BE2C (cell line): ENCODE measurements around the gene ME3.

ENCODE experiments used
- DNase-seq: peaks from one replicate; pipeline ENCODE4 v3.0.0-alpha.2; 2020
- H3K27me3 ChIP-seq: fragments of 250-450 bp; sonication (Bioruptor Pico); 2 replicates; pipeline ENCODE4 v1.5.1; 2020; ENCODE audit warnings: mild to moderate bottlenecking
- H3K36me3 ChIP-seq: fragments of 250-450 bp; sonication (Bioruptor Pico); 2 replicates; pipeline ENCODE4 v1.5.1; 2020; ENCODE audit warnings: mild to moderate bottlenecking
- H3K4me1 ChIP-seq: fragments of 250-450 bp; sonication (Bioruptor Pico); 2 replicates; pipeline ENCODE4 v1.5.1; 2020
- H3K4me3 ChIP-seq: 2 replicates; pipeline ENCODE4 v1.5.1; 2011; ENCODE audit warnings: low read depth, low read length
- H3K9me3 ChIP-seq: fragments of 250-450 bp; sonication (Bioruptor Pico); 2 replicates; pipeline ENCODE4 v1.5.1; 2020
- CTCF ChIP-seq: IDR thresholded peaks from 2 replicates; pipeline ENCODE4 v1.5.1; 2012; ENCODE audit warnings: mild to moderate bottlenecking, low read depth, low read length

The ME3 gene

GRCh38 chr11:86588566-86589090 lies 83.8 kb downstream of the ME3 start:
- H3K4me3 ChIP-seq = no peak overlapping the region
- H3K4me1 ChIP-seq = peaks cover 12% of the 10 kb centered on the region
- TF ChIP-seq CTCF = no peak
- no peaks in the 10 kb centered on the region for H3K9me3 ChIP-seq
- no peaks in the 10 kb centered on the region for H3K36me3 ChIP-seq
- no peaks in the 10 kb centered on the region for H3K27me3 ChIP-seq
- DNase-seq = no peak

DNA sequence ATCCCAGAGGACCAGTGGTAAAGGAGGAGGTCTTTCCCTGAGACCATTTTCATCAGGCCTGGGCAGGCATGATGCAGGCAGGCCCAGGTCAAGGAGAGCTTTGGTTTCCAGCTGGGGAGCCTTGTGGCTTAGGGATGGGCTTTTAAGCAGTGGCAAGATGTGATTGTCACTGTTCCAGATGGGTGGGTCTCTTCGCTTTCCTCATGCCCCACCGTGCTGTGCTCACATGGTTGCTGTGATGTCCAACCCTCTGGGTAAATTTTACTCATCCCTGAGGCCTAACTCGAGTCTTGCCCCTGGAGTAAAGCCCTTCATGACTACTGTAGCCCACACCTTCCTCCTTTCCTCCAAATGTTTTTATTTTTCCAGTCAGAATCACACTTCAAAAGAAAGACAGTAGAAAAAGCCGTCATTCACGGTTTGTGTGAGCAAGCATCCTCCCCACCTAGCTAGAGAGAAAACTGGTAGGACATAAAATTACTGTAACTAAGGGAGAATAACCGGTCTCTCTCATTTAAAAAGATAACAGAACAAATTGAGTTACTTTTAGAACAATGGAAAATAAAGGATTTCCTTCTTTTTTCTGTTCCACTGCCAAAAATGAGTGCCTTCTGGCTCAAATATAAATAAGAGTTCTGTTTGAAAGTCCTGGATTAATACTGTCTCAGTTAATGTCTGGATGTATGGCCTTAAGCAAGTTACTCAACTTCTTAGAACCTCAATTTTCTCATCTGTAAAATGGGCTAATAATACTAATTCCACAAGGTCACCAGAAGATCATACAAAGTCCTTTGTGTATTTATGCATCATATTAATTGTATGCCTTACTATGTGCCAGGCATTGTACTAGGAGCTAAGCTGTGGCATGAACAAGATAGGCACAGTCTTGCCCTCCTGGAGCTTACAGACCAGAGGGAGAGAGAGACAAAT lies 84.9 kb downstream of the ME3 start:
- Histone ChIP-seq H3K4me3 (no peak overlapping the region), H3K27me3 (no peaks in the 10 kb centered on the region), H3K9me3 (no peaks in the 10 kb centered on the region), H3K4me1 (peaks cover 6% of the 10 kb centered on the region), H3K36me3 (no peaks in the 10 kb centered on the region)
- no peak for TF ChIP-seq CTCF
- no peak for DNase-seq

- no peaks in the 10 kb centered on the region; the same call in none of the 2 replicates for H3K4me1 ChIP-seq
- no peaks in the 10 kb centered on the region for H3K36me3 ChIP-seq
- H3K4me3 ChIP-seq = no peak overlapping the region
- H3K27me3 ChIP-seq = no peaks in the 10 kb centered on the region
- H3K9me3 ChIP-seq = no peaks in the 10 kb centered on the region
- DNase-seq = no peak
- TF ChIP-seq CTCF = no peak
These were observed 86.1 kb downstream of the ME3 start for GRCh38 chr11:86586307-86586706.

DNA sequence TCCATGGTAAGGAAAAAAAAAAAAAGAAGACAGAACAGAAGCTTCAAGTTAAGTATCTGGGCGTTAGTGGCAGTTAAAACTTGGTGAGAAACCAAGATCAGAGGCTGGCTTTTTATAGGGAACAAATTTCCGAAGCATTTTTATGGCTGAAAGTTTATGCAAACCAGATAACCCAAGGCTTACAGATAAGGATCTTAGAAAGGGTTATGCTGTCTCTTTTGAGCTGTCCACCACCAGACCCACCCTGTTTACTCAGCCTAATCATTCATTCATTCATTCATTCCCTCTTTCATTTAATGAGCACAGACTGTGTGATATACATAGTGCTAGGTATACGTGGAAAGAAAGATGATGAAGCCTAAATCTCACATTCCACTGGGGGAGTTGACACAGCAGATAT lies 89.5 kb downstream of the ME3 start:
- no peaks in the 10 kb centered on the region; the same call in 1 of the 2 replicates for H3K4me1 ChIP-seq
- TF ChIP-seq CTCF = no peak

GRCh38 chr11:86580535-86580934 lies 91.9 kb downstream of the ME3 start:
- TF ChIP-seq CTCF = no peak
- Histone ChIP-seq H3K9me3 (no peaks in the 10 kb centered on the region), H3K4me1 (no peaks in the 10 kb centered on the region)

More for the DNA sequence above, 89.5 kb downstream of the ME3 start:
- no peaks in the 10 kb centered on the region for H3K9me3 ChIP-seq
- H3K4me3 ChIP-seq = no peak overlapping the region
- no peaks in the 10 kb centered on the region for H3K36me3 ChIP-seq
- H3K27me3 ChIP-seq = 0 out of 2 replicates have a peak, but pooled peaks cover 3% of the 10 kb centered on the region
- DNase-seq = no peak

GRCh38 chr11:86579406-86579731 lies 93.0 kb downstream of the ME3 start:
- peaks cover 3% of the 10 kb centered on the region; the same call in 1 of the 2 replicates for H3K27me3 ChIP-seq
- H3K36me3 ChIP-seq = no peaks in the 10 kb centered on the region
- H3K4me1 ChIP-seq = no peaks in the 10 kb centered on the region
- no peak overlapping the region for H3K4me3 ChIP-seq
- DNase-seq = no peak
- TF ChIP-seq CTCF = no peak
- no peaks in the 10 kb centered on the region for H3K9me3 ChIP-seq

More at GRCh38 chr11:86580535-86580934, 91.9 kb downstream of the ME3 start:
- H3K4me3 ChIP-seq = no peak overlapping the region
- peaks cover 3% of the 10 kb centered on the region; the same call in 1 of the 2 replicates for H3K27me3 ChIP-seq
- H3K36me3 ChIP-seq = no peaks in the 10 kb centered on the region
- DNase-seq = no peak
